LNCAP (cell line): ENCODE data around the gene JMJD6.

ENCODE experiments used
- CTCF ChIP-seq: fragments of 450-650 bp; IDR thresholded peaks from 2 replicates; pipeline ENCODE4 v1.5.1; 2017; ENCODE audit warnings: mild to moderate bottlenecking

JMJD6 gene

GRCh38 chr17:76688165-76688622 lies 38.2 kb downstream of the JMJD6 start:
- no peak for TF ChIP-seq CTCF

- TF ChIP-seq CTCF, result no peak
These were observed 38.9 kb downstream of the JMJD6 start for GRCh38 chr17:76687298-76688164.

- TF ChIP-seq CTCF, result no peak
These were observed 39.7 kb downstream of the JMJD6 start for GRCh38 chr17:76686538-76687297.

DNA sequence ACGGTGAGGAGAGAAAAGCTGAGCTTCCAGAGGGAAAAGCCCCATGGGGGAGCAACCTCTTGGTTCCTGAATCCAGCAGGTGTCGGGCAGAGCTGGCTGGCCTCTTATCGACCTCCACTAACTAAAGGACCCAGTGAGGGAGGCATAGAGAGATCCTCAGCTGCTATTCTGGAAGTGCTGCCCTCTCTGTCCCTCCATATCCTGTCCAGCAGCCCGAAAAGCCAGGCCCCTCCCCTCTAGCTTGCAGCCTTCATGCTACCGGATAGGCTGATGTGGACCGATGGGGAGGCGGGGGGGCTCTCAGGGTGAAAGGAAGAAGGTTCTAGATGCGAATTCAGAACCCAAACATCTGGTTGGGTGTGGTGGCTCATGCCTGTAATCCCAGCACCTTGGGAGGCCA lies 40.6 kb downstream of the JMJD6 start:
- TF ChIP-seq CTCF, result no peak

- no peak for TF ChIP-seq CTCF
These were observed 41.0 kb downstream of the JMJD6 start for GRCh38 chr17:76685366-76685765.

DNA sequence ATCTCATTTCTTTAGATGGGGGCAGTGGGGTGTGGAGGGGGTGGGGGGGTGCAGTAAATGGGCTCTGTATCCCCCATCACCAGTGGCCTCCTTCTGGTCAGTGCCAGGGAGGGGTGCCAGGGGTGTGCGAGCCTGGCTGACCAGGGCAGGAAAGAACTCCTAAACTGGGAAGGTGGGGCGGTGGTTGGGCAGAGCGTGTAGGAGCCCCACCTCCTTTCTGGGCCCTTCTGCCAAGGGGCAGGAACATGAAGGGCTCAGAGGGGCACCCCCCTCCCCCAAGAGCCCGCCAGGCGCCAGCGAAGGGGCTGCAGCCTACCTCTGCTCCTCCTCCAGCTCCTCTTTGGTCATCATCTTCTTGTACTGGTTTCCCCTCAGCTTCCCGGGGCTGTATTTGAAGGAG lies 41.6 kb downstream of the JMJD6 start:
- no peak for TF ChIP-seq CTCF

DNA sequence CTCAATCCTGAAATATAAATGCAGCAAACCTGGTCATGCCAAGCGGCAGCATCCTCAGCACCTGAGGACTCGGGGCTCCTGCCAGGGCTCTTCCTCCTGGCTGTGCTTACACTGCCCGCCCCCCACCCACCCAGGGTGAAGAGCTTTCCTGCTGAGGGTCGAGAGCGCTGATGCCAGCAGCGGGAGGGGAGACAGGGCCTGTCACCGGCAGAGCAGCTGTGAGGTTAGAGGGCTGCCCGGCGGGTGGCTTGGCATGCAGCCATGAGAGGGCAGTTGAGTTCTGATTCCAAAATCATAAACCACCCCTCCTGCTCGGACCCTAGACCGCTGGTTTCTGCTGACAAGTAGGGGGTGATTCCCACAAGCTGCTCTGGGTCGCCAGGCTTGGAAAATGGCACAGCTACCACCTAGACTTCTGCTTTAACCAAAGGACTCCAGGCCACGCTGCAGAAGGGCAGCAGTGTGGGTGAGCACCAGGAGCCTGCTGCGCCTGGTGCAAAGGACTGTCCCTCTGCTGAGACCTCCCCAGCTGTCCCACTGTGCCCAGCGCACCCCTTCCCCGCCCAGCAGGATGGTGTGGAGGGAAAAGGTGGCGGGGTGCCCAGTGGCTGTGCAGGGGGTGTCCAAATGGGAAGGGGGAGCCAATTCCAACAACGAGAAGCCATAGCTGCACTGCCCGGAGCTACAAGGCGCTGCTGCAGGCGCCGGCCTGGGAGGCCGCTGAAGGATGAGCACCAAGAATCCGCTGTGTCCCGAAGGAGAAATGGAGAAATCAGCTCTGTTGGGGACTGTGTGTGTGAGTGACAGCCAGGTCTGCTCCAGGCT lies 42.3 kb downstream of the JMJD6 start:
- no peak for TF ChIP-seq CTCF
